Activated CD8-positive, alpha-beta memory T cell treated with anti-CD3 and anti-CD28 coated beads for 48 hours (primary cell): ENCODE measurements around the gene PPIP5K2.
"Not testable (repeated sequence)": the region's sequence is repeated elsewhere in the genome, so short reads cannot be mapped to it uniquely, and the experiment has no call there.

Source experiments
- DNase-seq, 3 experiments: peaks; one replicate each; pipeline ENCODE4 v3.0.0-alpha.2; 2020; ENCODE audit warnings: low read depth in 2 of 3, low spot score in 2 of 3

Gene PPIP5K2

GRCh38 chr5:103119765-103120606 lies at the start of gene PPIP5K2, which contains the start of gene GIN1:
Gene PPIP5K2 (plus strand): TSS chr5:103120301. CDS start chr5:103129590, 9,289 bp downstream.
Gene GIN1 (minus strand): TSS chr5:103120138. CDS start chr5:103108707, 11,431 bp downstream.
- DNase-seq, result peak; percentile 89 to 90 (median 89)

GRCh38 chr5:103073500-103073899 lies 46.6 kb upstream of the PPIP5K2 start:
- not testable (repeated sequence) for DNase-seq

GRCh38 chr5:103075442-103075841 lies 44.7 kb upstream of the PPIP5K2 start:
- DNase-seq, result no peak

- no peak for DNase-seq
Measured at GRCh38 chr5:103079796-103080195, 40.3 kb upstream of the PPIP5K2 start.

- DNase-seq, result no peak
Measured at GRCh38 chr5:103086547-103086946, 33.6 kb upstream of the PPIP5K2 start.

GRCh38 chr5:103089272-103089671 lies 30.8 kb upstream of the PPIP5K2 start:
- no peak for DNase-seq

GRCh38 chr5:103090791-103091190 lies 29.3 kb upstream of the PPIP5K2 start:
- DNase-seq, result no peak

- no peak for DNase-seq
Measured at GRCh38 chr5:103092676-103093075, 27.4 kb upstream of the PPIP5K2 start.

- no peak for DNase-seq
Measured at GRCh38 chr5:103093727-103094126, 26.4 kb upstream of the PPIP5K2 start.

GRCh38 chr5:103094737-103095136 lies 25.4 kb upstream of the PPIP5K2 start:
- no peak for DNase-seq

- DNase-seq, result no peak
Measured at GRCh38 chr5:103098993-103099392, 21.1 kb upstream of the PPIP5K2 start.

- DNase-seq, result no peak
Measured at GRCh38 chr5:103101079-103101750, 18.9 kb upstream of the PPIP5K2 start.

- no peak for DNase-seq
Measured at GRCh38 chr5:103102234-103102633, 17.9 kb upstream of the PPIP5K2 start.

GRCh38 chr5:103108086-103108485 lies 12.0 kb upstream of the PPIP5K2 start:
- DNase-seq, result no peak

GRCh38 chr5:103109277-103109676 lies 10.8 kb upstream of the PPIP5K2 start:
- DNase-seq, result no peak

GRCh38 chr5:103110403-103110802 lies 9.7 kb upstream of the PPIP5K2 start:
- no peak for DNase-seq

- DNase-seq, result no peak
Measured at GRCh38 chr5:103111468-103111867, 8.6 kb upstream of the PPIP5K2 start.

GRCh38 chr5:103112910-103113309 lies 7.2 kb upstream of the PPIP5K2 start:
- DNase-seq, result no peak

GRCh38 chr5:103114440-103114839 lies 5.7 kb upstream of the PPIP5K2 start:
- DNase-seq, result no peak

GRCh38 chr5:103117471-103117991 lies 2.6 kb upstream of the PPIP5K2 start:
- DNase-seq, result no peak

- no peak for DNase-seq
Measured at GRCh38 chr5:103119070-103119764, 884 bp upstream of the PPIP5K2 start.
